Fibroblast of skin of left biceps (primary cell): ENCODE measurements around the gene CENPF.
"Not testable (repeated sequence)": the region's sequence is repeated elsewhere in the genome, so short reads cannot be mapped to it uniquely, and the experiment has no call there.

Source experiments
- DNase-seq, 2 experiments: peaks; one replicate each; pipeline ENCODE4 v3.0.0-alpha.2; 2013; ENCODE audit warnings: low read depth in 2 of 2

CENPF gene

DNA sequence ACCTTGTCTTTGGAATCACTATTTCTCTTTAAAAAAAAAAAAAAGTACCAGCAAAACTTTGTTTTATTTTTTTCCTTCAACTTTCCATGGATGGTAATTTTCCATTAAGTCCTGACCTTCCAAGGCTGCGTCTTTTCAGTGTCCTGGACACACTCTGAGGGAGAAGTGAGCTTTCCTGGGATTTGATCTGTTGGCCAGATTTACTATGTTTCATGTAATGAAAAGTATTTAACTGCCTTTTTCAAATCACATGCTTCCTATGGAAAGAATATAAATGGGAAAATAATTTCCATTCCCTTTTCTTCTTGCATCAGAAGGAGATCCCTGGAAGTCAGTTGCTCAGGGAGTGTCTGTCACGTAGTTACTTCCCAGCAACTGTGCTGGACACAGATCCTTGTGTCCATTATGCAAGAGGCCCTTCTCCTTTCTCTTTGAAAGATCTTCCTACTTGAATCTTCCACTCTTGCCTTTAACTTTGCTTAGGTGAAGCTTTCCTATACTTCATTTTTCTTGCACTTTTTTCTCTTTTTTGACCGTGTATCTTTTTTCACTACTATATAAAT is 59.3 kb downstream of the CENPF start:
- DNase-seq = no peak

DNA sequence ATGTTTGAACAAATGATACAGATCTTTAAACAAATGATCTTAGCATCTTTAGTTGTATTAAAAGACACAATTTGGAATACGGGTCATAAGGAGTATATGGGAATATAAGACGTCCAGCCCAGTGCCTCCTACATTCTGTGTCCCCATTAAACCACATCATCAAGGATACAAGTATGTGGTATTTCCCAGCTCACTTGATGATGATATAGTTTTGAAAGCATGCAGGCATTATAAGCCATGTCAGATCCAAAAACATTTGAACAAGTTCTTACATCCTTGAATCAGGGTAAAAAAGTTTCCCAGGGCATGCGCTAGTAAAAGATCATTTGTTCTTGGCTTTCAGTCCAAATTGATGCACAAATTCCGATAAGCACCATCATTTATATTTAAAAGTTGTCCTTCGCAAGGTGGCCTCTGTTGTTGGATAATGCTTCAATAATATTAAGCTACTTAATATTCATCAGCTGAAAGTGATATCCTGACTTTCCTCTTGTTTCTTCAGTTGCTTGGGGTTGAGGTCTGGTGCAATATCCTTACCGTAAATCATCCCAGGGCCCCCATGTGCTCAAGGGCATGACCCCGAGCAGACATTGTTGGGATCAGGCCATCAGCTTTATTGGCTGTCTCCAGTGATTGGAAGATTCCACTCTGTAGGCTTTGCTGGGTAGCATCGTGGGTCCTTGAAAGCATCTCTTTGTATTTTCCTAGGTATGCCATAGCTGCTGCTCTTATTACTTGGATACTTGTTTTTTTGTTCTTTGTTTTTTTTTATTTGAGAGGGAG is 61.8 kb downstream of the CENPF start:
- DNase-seq = no peak

DNA sequence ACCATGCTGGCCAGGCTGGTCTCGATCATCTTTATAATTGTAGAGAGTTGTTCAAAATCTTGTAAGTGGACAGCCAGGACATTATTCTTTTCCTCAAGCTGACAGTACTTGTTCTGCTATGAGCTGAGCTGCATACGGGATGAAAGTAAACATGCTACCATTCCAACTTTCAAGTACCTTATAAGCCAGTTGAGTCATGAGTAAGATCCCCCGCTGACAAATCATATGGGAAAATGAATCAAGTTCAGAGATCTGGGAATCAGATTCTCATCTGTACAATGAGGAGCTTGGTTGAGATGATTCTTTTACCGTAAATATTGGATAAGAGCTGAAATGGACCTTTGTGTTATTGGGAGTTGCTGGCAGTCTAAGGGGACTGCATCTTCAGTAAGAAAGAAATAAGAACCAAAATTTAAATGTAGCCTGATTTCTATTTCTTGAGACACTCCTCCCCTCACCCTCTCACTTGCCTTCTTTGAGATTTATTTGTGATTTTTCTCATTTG is 62.7 kb downstream of the CENPF start:
- DNase-seq = no peak

DNA sequence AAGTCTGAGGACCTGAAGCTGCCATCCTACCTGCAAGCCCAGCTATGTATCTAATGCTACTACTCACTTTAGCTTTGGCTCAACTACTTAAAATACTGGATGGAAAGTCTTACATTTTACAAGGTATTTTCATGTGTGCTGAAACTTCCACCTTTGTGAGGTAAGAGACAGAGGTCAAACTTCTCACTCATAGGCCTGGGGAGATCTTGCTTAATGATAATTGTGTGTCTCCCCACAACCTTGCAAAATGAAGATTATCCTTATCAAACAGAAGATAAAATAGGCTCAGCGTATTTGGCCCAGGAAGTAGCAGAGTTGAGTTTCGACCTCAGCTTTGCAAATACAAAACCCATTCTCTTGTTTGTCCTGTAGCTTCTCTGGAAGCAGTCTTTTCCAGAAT is 63.7 kb downstream of the CENPF start:
- no peak for DNase-seq

DNA sequence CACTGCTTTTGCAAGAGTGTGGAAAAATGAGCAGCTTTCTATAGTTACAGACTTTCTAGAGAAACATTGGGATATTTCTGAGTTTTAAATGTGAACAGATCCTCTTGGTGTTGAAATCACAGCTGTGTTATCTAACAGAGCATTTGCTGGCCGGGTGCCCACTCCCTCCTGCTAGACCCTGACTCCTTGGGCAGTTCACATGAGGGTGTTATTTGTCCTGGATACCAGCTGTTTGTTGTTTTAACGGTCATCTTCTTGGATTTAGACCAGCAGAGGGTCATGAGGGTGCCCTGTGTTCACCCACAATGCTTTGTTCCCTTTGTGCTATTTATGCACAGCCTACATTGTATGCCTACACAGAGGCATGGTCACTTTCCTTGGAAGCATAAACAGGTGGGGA is 67.1 kb downstream of the CENPF start:
- DNase-seq = peak in 1 of 2 experiments; percentile 10

DNA sequence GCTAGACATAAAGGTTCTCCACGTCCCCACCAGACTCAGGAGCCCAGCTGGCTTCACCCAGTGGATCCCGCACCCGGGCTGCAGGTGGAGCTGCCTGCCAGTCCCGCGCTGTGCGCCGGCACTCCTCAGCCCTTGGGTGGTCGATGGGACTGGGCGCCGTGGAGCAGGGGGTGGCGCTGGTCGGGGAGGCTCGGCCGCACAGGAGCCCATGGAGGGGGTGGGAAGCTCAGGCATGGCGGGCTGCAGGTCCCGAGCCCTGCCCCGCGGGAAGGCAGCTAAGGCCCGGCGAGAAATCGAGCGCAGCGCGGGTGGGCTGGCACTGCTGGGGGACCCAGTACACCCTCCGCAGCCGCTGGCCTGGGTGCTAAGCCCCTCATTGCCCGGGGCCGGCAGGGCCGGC is 70.0 kb downstream of the CENPF start:
- DNase-seq = not testable (repeated sequence)

DNA sequence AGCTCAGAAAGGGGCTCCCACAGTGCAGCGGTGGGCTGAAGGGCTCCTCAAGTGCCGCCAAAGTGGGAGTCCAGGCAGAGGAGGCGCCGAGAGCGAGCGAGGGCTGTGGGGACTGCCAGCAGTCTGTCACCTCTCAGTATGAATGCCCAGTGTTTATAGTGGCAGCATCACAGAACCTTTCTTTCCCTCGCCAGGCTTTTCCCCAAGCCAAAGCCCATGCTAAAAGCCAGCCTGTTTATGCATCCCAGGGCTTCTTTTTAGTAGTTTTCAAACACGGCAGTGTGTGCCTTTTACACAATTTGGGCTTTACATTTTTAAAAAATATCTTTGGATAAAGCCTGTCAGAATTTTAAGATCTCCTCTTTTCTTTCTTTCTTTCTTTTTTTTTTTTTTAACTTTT is 70.6 kb downstream of the CENPF start:
- no peak for DNase-seq

DNA sequence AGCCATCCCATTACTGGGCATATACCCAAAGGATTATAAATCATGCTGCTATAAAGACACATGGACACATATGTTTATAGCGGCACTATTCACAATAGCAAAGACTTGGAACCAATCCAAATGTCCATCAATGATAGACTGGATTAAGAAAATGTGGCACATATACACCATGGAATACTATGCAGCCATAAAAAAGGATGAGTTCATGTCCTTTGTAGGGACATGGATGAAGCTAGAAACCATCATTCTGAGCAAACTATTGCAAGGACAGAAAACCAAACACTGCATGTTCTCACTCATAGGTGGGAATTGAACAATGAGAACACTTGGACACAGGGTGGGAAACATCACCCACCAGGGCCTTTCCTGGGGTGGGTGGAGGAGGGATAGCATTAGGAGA is 72.5 kb downstream of the CENPF start:
- DNase-seq = not testable (repeated sequence)

DNA sequence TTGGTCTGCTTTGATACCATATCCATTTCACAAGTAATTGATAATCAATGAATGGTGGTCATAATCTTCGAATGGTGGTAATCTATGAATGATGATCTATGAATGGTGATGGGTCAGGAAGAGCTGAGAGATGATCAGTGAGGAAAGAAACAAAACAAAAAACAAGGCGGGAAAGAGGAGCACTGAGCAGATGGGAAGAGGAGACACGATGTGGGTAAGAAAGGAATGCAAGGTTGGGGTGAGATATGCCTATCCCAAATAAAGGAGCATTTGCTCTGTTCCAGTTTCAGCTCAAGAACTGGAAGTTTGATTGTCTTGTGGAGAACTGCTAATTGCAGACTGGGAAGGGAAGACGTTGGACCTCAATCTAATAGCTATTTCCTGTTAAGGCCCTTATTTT is 73.8 kb downstream of the CENPF start:
- no peak for DNase-seq

DNA sequence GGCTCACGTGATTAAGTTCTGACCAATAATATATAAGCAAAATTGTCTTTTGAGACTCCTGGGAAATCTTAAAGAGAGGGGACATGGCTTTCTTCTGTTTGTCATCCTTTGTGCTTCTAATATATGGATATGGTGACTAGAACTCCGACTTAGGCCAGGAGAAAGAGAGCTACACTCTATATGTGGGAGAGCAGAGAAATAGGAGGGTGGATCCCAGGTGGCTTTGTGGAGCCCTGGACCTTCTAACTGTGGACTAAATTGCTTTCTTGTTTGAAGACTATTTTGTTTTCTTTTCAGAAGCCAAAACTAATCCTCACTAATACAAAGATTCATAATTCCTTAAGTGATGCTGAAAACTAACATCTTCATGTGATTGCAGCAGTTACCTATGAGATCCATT is 75.0 kb downstream of the CENPF start:
- DNase-seq = no peak

DNA sequence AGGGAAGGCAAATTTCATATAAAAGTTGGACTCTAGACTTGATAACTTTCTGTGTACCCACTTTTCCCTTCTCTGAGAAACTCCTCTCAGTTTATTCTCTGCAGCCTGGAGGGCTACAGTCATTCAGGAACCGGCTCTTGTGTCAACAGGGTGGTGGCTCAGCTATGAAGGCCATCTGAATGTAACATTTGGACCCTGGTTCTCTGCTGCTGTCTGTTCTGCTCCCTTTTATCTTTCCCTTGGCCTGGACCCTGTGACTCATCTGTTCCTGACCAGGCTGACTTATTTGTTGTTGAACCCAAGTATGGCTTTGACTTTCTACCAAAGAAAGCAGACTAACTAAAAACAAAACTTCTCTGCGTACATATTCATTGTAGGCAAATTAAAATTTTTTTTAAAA is 75.4 kb downstream of the CENPF start:
- DNase-seq = no peak

DNA sequence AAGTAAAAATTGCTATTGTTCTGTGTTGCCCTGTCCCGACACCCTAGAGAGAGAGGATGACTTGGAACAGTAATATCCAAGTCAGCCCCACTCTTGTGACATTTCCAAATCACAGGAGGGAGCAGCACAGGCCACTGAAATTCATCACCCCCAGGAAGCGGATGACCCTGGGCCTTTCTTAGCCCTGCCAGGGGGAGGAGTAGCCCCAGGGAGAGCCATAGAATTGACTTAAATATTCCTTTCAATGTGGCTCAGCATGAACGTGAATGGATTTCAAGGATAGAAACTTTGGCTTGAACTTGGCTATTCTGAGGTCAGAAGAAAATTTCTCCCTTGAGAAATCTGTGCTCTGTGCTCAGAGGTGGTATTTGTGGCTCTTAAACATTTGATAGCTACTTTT is 80.6 kb downstream of the CENPF start:
- no peak for DNase-seq

DNA sequence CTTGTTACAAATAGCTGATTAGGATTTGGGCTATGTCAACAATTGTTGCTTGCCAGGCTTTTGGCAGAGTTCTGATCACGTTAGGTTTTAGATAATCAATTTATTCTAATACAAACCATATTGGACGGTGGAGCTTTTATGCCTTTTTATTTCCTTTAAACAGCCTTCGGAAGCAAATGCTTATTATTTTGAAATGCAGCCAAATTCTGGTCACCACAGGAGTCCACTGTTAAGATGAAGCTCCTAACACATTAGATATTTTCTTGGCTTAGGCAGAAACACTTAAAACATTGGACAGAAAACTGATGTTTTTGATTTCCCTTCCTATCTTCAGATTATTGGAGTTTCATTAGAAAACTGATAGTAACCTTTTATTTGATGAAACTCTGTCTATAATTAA is 82.9 kb downstream of the CENPF start:
- DNase-seq = peak in 1 of 2 experiments; percentile 12

DNA sequence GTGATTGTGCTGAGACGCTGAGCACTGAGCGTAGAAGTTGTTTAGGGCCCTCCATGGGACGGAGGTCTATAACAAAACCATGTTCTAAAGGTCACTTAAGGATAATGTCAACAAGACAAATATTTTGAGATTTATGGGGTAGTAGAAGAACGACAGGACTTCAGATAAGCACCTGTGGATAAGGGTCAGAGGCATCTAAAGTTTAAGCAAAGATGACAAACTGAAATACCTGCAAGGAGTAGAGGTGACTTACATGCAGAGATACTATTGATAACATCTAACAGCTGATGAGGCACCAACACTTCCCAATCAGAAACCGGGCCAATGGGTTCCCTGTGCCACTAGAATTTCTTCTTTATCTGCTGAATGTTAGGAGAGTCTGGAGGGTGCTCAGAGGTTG is 83.5 kb downstream of the CENPF start:
- DNase-seq = no peak

DNA sequence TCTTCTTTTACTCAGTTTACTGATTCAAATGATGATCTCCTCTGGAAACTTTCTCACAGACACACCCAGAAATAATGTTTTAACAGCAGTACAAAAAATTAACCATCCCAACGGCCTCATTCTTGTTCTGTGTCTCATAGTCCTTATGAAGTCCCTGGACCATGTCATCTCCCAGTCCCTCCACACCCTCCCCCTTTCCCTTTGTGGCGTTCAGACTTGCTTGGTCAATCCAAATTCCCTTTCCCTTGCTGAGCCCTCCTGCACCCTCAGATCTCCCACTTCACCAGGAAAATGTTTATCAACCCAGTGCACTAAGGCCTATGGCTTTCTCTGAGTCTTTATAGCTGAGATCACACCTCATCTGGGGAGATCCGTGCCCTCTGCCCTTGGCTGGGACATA is 85.9 kb downstream of the CENPF start:
- DNase-seq = no peak

DNA sequence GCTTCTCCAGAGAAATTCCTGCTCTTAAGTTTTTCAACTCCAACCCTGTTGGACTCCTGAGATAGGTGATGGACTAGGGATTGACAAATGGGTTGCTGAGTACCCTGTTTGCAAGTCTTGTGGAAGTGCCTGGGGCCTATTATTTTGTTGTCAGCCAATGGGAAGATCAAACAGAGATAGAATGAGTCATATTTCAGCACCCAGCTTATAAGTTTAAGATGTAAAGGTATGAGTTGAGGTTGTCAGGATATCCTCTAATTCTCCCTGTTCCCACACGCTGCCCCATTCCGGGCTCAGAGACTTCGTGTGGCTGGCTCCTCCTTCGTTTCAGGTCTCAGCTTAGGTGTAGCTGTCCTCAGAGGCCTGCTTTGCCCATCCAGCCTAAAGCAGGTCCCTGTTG is 91.8 kb downstream of the CENPF start:
- DNase-seq = no peak

DNA sequence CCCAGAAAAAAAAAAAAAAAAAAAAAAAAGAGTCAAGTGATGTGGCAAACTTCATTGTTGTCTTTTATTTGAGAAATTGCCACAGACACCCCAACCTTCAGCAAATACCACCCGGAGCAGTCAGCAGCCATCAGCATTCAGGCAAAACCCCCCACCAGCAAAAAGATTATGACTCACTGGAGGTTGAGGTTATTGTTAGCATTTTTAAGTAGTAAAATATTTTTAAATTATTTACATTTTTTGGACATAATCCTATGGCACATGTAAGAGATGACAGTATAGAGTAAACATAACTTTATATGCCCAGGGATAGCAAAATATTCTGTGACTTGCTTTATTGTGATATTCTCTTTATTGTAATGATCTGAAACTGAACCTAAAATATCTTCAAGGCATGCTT is 95.6 kb downstream of the CENPF start:
- DNase-seq = no peak

DNA sequence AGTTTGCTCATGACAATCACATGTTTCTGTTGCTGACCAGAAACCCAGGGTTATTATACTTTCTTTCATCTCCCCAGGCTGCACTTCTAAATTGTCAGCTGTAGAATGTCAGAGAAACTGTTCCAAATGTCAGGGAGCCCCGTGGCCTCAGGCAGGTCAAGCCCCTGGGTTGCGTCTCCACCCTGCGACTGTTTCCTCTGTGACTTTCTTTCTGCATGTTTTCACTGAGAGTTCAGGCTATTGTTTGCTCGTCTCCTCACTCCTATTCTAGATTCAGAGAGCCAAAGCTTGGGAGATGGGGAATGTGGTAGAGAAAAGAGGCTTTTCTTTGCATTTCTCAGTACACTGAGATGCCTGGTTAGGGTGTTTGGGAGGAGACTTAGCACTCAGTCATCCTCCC is 97.4 kb downstream of the CENPF start:
- no peak for DNase-seq

DNA sequence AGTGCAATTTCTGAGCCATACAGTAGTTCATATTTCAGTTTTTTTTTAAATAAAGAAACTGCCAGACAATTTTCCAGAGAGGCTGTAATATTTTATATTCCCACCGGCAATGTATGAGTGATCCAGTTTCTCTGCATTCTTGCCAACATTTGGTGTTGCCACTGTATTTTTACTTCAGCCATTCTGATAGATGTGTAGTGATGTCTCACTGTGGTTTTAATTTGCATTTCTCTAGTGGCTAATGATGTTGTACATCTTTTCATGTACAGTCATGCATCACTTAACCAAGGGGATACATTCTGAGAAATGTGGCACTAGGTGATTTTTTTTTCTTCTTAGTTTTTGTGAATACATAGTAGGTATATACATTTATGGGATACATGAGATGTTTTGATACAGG is 99.6 kb downstream of the CENPF start:
- DNase-seq = no peak

DNA sequence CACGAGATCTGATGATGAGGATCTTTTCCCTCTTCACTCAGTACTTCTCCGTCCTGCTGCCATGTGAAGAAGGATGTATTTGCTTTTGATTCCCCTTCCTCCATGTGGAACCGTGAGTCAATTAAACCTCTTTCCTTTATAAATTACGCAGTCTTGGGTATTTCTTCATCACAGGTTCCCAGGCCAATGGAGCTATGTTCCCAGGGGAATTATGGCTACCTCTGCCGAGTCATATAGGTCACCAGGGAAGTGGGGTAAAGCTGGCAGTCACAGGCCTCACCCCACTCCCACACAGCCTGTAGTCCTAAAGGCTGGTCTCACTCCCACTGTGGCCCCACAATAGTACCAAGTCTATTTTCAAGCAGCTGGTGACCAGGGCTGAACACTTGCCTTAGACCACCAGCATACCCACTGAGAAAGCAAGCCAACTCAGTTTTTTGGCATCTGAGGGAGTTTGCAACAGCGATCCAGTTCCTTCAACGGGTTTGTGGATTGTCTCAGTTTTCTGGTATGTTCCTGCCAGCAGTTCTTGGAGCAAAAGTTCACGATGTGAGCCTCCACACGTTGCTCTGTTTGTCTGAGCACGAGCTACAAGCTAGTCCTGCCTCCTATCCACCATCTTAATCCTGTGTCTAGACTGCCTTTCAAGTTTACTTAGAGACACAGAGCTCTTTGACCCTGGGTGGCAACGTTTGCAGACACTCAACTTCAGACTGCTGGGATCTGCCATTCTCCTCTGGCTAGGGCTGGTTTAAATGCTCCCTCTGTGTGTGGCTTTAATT is 104.5 kb downstream of the CENPF start:
- DNase-seq = no peak

DNA sequence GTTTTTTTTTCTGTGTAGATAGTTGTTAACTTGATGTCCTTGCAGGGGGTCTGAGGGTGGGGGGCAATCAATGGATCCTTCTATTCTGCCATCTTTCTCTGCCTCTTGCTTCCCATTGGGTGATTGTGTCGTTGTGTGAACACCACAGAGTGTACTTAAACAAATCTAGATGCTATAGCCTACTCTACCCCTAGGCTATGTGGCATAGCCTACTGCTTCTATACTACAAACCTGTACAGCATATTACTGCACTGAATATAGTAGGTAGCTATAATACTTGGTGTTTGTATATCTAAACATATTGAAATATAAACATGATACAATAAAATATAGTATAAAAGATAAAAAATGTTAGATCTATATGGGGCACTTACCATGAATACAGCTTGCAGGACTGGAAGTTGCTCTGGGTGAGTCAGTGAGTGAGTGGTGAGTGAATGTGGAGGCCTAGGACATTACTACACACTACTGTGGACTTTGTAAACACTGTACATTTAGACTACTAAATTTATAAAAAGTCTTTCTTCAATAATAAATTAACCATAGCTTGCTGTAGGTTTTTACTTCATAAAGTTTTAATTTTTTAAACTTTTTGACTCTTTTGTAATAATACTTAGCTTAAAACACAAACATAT is 105.4 kb downstream of the CENPF start:
- no peak for DNase-seq

DNA sequence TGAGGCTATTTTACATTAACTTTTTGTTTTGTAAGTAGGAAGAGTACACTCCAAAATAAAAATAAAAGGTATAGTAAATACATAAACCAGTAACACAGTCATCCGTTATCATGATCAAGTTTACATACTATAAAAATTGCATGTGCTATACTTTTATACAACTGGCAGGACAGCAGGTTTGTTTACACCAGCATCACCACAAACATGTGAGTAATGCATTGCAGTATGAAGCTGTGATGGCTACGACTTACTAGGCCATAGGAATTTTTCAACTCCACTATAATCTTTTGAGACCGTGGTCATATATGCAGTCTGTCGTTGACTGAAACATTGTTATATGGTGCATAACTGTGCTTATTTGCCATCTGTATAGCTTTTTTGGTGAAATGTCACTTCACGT is 106.2 kb downstream of the CENPF start:
- no peak for DNase-seq
